Activated naive CD4-positive, alpha-beta T cell treated with Interleukin-2 at 50 U/mL for 16 hours (primary cell): Measurements from ENCODE around the gene ANO8.
"Not testable (repeated sequence)": the region's sequence is repeated elsewhere in the genome, so short reads cannot be mapped to it uniquely, and the experiment has no call there.

ENCODE experiments used
- DNase-seq: peaks from one replicate; pipeline ENCODE4 v3.0.0-alpha.2; 2020

The ANO8 gene, protein sequence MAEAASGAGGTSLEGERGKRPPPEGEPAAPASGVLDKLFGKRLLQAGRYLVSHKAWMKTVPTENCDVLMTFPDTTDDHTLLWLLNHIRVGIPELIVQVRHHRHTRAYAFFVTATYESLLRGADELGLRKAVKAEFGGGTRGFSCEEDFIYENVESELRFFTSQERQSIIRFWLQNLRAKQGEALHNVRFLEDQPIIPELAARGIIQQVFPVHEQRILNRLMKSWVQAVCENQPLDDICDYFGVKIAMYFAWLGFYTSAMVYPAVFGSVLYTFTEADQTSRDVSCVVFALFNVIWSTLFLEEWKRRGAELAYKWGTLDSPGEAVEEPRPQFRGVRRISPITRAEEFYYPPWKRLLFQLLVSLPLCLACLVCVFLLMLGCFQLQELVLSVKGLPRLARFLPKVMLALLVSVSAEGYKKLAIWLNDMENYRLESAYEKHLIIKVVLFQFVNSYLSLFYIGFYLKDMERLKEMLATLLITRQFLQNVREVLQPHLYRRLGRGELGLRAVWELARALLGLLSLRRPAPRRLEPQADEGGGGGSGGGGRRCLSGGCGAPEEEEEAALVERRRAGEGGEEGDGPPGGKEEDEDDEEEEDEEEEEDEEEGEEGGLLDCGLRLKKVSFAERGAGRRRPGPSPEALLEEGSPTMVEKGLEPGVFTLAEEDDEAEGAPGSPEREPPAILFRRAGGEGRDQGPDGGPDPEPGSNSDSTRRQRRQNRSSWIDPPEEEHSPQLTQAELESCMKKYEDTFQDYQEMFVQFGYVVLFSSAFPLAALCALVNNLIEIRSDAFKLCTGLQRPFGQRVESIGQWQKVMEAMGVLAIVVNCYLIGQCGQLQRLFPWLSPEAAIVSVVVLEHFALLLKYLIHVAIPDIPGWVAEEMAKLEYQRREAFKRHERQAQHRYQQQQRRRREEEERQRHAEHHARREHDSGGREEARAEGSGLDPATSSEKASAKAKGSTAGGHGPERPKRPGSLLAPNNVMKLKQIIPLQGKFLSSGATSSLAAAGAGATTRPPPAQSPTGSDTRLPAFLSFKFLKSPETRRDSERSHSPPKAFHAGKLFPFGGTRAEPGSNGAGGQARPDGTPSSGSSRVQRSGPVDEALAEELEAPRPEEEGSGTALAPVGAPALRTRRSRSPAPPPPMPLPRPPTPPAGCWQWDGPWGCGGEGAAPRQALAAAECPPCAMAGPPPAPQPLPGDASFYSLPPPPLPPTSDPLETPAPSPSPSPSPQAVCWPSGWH

DNA sequence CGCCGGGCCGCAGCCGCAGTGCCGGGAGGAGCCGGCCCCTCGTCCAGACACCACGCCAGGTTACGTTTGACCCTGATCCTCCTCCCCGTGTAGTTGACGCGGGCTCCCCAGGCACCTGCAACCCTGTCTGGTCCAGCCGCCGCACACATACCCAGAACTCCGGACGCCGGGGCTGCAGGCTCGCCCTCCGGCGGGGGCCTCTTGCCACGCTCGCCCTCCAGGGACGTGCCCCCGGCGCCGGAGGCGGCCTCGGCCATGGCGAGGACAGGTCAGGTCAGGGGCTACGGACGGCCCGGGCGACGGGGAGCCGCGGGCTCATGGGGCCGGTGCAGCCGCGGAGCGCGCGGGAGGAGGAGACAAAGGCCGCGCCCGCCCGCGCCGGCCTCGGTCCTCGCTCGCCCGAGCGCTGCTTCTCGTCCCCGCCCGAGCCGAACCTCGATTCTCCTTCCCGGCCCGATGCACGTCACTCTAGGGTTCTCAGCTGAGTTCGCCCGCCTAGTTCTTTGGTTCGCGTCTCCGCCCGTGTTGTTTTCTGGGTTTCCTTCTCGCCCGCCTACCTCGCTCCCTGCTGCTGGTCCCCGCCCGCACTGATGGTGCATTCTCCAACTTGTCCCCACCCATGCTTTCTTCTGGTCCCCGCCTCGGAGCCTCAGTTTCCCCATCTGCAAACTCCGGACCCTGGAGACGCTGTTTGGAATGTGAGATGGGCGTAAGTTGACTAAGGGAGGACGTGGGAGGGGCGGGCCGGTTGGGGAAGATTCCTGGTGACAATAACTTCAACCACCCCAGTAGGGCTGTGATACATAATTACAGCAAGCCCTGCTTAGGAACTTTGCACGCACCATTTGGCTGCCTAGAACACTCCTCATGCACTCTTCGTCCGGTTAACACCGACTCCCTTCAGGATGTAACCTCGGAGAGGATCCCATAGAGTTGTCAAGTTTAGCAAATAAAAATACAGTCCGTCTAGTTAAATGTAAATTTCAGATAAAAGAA lies at the start of gene ANO8:
Gene ANO8, minus strand, starts transcription at position 442 of the 996 bp plus-strand sequence. Its CDS starts 185 bp downstream, at position 257.
- DNase-seq = peak; percentile 97

DNA sequence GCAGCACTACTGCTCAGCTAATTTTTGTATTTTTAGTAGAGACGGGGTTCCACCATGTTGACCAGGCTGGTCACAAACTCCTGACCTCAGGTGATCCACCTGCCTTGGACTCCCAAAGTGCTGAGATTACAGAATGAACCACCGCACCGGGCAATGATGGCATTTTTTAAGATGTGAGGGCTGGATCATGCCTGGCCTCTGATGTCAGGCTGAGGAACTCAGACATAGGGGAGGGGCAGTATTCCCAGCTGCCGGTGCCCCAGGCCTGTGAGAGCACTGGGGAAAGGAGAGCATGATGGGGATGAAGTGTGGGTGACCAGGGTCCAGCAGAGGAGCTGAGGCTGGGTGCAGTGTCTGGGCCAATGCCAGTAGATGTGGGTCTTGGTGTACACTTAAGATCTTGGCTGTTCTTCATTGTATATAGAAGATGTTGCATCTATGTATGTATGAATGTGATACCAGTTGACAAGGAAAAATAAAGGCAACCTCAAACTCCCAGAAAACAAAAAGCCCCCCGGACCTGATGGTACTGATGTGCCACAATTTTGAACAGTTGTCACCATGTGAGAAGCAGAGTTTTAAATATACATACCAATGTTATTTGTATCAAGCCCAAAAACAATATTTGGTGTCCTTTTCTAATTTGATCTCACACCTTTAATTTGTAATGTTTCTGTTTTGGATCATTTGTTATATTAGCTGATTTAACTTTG lies 45.9 kb upstream of the ANO8 start:
- DNase-seq = no peak

DNA sequence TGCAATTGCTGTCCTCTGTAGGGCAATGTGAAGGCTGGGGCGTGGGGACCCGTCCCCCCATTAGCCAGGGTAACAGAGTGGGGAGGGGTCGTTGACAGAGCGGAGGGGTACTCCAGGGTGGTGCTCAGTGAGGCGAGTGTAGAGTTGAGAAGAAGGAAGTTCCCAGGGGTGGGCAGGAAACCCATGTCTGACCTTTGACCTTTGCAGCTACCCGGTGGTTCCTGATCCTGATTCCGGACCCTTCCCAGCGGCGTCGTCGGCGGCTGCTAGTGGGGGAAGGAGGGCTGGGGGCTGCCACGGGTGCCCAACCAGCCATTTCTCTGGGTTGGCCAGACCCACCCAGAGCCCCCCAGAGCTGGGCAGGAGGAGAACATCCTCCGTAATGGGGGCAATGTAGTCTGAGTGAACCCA lies 44.6 kb upstream of the ANO8 start:
- DNase-seq = no peak

DNA sequence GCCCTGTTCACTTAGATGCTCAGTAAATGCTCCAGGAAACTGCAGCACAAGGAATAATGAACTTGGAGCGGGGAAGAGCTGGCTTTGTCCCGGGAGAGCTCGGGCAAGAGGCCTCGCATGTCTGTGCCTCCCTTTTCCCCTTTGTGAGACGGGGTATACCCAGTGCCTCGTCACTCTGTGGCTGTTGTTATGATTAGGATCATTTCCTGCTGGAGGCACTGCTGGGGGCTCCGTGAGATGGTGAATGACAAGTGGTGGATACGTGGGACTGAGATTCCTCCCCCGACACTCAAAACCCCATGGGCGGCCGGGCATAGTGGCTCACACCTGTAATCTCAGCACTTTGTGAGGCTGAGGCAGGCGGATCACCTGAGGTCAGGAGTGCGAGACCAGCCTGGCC lies 43.6 kb upstream of the ANO8 start:
- no peak for DNase-seq

DNA sequence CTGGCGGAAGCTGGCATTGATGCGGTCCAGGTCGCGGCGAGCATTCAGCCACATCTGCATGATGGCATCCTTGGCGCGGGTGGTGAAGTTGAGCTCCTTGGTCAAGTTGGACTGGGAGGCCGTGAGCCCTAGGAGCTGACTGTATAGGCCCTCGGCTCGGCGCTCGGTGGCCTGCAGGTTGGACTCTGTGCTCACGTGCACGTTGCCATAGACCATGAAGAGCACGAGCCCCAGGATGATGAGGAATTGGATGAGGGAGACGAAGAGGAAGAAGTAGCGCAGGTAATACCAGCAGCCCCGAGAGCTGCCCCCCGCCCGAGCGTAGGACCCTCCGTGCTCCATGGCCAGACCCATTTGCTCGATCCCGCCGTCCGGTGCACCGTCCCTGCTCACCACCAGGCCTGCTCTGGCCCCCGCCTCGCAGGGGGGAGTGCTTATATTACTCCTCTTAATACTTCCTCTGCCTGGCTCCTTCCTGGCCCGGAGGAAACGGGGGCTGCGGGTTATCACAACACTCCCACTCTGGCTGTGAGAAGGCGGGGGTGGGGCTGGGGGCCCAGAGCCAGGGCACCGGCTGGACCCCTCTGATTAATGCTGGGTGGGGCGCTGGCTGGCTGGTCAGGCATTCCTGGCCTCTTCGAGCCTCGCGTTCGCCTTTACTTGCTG lies 42.4 kb upstream of the ANO8 start, which contains the start of gene PLVAP:
Gene PLVAP, minus strand, starts transcription at position 408 of the 666 bp plus-strand sequence. Its CDS starts 54 bp downstream, at position 354.
- no peak for DNase-seq

DNA sequence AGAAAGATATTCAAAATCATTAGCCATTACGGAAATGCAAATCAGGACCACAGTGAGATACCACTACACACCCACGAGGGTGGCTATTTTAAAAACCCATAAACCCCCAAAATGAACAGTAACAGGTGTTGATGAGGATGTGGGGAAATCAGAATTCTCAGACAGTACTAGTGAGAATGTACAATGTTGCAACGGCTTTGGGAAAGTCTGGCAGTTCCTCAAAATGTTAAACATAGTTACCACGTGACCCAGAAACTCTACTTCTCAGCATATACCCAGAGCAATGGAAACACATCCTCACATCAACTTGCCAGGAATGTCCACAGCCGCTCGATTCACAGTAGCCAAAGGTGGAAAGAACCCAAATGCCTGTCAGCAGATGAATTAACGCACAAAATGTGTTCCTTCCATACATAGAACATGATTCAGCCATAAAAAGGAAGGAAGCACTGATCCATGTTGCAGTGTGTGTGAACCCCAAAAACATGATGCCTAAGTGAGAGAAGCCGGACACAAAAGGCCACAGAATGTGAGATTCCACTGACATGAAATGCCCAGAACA lies 35.5 kb upstream of the ANO8 start:
- no peak for DNase-seq

DNA sequence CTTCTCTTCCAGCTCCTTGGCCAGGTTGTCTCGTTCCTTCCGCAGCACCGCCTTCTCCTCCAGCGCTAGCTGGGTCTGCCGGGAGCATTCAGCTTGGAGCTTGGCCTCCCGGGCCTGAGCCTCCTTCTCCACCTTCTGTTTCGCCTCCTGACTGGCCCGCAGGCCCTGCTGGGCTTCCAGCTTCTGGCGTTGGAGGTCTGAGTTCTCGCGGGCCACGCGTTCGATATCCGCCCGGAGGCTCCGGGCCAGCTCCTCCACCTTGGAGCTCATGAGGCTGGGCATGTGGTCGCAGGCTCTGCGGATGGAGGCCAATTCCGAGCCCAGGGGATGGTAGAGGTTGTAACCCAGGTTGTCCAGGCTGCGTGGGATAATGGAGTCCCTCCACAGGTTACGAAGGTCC lies 30.7 kb upstream of the ANO8 start:
- DNase-seq = no peak

DNA sequence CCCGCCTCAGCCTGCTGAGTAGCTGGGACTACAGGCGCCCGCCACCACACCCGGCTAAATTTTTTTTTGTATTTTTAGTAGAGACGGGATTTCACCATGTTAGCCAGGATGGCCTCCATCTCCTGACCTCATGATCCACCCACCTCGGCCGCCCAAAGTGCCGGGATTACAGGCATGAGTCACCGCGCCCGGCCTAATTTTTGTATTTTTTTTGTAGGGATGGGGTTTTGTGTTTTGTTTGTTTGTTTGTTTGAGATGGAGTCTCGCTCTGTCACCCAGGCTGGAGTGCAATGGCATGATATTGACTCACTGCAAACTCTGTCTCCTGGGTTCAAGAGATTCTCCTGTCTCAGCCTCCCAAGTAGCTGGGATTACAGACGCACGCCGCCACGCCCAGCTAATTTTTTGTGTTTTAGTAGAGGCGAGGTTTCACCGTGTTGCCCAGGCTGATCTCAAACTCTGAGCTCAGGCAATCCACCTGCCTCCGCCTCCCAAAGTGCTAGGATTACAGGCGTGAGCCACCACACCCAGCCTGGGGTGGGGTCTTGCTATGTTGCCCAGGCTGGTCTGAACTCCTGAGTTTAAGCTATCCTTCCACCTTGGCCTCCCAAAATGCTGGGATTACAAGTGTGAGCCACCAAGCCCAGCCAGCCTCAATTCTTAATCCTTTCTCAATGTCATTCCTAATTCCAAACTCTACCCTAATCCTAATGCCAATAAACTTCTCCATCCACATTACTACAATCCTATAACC lies 29.4 kb upstream of the ANO8 start:
- DNase-seq = not testable (repeated sequence)

DNA sequence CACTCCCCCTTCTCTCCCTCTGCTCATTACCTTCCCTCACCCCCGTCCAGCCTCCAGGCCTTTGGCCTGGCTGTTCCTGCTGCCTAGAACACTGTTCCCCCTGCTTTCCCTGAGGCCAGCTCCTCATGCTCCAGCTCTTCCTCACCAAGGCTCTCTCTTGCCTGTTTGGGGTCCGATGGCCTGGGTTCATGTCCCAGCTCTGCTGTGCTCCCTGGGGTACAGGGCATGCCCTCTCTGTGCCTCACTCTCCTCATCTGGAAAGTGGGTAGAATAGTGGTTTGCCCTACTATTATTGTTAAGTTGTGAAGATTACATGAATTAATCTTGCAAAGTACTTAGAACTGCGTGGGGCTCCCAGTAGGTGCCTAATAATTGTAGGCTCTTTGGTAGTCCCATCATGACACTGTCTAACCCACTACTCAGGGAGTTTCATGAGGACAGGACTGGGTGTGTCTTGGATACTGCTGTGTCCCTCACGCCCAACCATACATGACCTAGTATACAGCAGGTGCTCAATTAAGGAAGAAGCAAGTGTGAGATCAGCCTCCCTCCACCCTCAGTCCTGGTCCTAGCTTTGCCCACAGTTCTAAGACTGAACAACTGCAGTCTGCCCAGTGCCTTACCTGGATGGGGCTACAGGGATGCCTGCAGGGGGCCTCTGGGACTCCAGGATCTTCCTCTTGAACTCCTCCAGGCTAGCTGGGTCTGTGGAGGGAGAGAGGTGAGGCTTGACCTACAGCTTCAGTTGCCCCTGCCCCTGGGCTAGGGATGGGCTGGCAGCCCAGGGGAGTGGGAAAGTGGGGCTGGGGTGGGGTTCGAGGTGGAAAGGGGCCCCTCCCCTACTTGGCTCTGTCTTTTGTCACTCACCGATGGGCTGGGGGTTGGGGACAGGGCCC lies 25.5 kb upstream of the ANO8 start:
- DNase-seq = no peak

DNA sequence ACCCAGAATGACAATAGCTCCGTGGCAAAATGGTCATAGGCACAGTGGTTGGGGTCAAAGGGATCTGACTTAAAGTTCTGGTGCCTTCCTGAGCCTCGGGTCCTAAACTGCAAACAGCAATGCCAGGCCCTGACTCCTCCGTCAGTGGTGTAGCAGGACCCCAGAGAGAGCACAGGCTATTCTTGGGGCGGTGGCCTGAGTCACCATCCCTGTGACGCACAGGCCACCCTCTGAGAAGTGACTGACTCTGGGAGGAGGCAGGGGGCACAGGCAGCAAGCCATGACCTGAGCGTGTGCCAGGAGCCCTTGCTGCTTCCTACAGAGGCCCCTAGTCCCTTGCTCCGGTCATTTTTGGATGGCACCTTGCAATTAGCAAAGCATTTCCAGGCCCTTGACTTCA lies 23.7 kb upstream of the ANO8 start:
- DNase-seq = no peak

DNA sequence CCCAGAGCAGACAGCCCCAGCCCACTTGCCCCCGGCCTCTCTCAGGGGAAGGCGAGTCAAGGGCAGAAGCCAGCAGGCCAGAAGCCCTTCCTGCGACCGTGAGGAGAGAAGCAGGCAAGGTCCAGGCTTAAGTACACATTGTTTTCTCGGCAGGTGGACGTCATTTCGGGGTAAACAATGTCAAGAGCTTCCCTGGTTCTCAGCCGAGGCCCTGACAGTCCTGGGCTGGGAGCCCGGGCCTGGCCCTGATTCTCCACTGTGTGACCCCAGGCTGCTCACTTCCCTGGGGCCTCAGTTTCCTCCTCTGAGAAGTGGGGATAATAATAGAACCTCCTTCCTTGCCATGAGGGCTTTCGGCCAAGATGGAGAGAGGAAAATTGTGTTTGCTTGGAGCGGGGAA lies 23.1 kb upstream of the ANO8 start:
- DNase-seq = no peak

DNA sequence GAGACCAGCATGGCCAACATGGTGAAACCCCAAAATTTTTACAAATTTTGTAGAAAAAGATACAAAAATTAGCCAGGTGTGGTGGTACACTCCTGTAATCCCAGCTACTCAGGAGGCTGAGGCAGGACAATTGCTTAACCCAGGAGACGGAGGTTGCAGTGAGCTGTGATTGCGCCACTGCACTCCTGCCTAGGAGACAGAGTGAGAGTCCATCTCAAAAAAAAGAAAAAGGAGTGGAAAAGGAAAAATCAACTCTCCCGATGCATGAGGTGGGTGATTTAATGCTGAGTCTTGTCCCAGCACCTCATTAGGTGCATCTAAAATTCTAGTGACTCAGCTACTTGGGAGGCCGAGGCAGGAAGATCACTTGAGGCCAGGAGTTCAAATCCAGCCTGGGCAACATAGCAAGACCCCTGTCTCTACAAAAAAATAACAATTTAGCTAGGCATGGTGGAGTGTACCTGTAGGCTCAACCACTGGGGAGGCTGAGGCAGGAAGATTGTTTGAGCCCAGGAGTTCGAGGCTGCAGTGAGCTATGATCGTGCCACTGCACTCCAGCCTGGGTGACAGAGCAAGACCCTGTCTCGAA lies 22.5 kb upstream of the ANO8 start:
- DNase-seq = no peak

DNA sequence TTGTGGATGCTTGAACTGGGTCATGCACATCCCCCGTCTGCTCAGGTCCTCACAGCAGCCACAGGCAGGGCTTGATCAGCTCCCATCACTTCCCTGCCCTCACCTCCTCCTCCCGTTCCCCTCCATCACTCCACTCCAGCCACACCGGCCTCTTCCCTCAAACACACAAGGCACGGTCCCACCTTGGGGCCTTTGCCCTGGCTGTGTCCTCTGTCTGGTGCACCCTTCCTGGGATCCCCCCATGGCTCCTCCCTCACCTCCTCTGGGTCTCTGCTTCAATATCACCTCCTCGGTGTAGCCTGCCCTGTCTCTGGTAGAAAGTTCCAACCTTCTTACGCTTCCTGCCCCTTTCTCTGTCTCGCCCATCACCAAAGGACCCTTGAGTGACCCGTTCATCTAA lies 18.7 kb upstream of the ANO8 start:
- no peak for DNase-seq

DNA sequence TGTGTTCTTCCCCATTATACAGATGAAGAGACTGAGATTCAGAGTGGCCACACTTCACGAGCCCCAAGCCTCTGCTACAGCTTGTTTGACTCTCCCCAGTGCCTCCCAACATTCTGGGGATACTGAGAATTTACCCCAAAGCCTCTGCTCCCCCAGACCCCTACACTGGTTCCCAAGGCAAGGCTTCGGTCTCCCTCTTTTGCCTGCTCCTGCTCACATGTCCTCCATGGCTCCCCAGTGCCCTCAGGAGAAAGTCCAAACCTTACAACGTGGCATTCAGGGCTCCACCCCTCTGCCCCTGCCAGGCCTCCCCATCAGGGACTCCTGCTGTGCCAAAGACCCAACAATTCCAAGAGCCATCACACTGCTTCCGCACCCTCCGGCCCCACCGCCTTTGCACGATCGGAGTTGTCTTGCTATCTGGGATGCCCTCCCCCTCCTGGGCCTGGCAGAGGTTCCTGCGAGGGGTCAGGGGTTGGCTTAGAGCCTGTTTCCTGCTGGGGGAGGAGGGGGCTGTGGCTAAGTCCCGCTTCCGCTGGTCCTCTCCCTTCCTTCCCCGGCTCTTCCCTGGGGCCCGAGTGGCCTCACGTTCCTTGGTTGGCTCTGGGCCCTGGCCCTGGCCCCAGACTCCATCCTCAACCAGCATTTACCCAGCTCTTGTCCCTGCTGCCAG lies 18.1 kb upstream of the ANO8 start:
- no peak for DNase-seq

DNA sequence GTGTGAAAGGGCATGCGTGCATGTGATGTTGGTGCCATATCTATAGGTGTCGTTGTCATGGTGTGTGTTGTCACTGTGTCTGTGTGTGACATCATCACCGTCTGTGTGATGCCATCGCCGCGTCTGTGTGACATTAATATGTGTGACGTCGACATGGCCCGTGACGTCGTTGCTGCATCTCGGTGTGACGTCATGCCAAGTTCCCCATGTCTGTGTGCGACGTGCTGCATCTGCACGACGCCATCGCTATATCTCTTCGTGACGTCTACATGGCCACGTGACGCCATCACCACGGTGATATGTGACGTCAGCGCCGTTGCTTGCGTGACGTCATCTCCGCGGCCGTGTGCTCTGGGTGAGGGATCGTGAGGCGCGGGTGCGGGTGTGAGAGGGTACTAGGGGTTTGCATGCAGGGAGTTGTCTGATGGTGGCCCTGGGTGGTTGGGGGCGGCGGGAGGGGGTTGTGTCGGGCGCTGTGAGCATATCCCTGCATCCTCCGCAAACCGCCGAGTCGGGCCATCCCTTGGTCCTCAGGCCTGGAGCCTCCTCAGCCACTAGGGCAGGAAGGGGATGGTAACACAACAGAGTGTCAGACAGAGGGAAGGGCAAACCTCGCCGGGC lies 17.3 kb upstream of the ANO8 start:
- no peak for DNase-seq

DNA sequence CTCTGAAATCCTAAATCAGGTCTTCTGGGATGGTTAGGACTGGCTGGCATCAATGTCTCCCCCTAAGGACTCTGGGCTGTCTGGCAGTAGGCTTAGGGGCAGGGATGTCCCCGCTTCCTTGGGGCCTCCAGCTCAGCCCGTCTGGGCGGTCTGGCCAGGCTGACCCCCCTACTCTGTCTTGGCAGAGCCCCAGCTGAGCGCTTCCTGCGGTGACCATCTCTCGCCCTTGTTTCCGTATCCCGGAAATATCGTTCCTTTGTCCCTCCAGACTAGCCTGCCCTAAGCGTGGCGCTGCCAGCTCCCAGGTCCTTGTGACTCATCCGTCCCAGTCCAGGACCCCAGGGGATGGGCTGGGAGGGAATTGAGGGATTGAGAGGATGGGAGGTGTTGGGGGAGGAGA lies 14.0 kb upstream of the ANO8 start:
- no peak for DNase-seq

DNA sequence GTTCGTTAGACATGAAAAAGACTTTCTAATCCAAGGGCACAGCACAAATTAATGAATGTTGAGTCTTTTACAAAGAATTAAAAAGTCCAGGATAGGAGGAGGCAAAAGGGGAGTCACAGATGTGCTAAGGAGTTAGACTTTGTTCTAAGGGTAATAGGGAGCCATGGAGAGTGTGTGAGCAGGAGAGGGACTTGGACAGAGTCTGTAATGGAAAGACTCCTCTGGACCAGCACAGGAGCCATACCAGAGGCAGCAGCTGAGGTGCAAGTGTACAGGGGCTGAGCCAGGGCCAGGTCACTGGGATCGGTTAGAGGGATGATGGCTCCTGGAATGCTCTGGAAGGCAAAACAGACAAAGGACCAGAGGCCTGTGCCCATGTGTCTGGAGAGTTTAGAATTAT lies 13.2 kb upstream of the ANO8 start:
- DNase-seq = no peak
